GM19372 (cell line): ENCODE data around the gene EXOC2.
A peak's percentile ranks its signal among the peaks of the same experiment; 100 is the strongest.

Experiments
- ATAC-seq: cut with Tn5 transposase; IDR thresholded peaks from one replicate; pipeline ENCODE4 v1.9.1; 2021; ENCODE audit warnings: mild to moderate bottlenecking, low read depth, moderate library complexity; ENCODE audit not compliant: unreplicated experiment

Gene EXOC2, protein sequence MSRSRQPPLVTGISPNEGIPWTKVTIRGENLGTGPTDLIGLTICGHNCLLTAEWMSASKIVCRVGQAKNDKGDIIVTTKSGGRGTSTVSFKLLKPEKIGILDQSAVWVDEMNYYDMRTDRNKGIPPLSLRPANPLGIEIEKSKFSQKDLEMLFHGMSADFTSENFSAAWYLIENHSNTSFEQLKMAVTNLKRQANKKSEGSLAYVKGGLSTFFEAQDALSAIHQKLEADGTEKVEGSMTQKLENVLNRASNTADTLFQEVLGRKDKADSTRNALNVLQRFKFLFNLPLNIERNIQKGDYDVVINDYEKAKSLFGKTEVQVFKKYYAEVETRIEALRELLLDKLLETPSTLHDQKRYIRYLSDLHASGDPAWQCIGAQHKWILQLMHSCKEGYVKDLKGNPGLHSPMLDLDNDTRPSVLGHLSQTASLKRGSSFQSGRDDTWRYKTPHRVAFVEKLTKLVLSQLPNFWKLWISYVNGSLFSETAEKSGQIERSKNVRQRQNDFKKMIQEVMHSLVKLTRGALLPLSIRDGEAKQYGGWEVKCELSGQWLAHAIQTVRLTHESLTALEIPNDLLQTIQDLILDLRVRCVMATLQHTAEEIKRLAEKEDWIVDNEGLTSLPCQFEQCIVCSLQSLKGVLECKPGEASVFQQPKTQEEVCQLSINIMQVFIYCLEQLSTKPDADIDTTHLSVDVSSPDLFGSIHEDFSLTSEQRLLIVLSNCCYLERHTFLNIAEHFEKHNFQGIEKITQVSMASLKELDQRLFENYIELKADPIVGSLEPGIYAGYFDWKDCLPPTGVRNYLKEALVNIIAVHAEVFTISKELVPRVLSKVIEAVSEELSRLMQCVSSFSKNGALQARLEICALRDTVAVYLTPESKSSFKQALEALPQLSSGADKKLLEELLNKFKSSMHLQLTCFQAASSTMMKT

DNA sequence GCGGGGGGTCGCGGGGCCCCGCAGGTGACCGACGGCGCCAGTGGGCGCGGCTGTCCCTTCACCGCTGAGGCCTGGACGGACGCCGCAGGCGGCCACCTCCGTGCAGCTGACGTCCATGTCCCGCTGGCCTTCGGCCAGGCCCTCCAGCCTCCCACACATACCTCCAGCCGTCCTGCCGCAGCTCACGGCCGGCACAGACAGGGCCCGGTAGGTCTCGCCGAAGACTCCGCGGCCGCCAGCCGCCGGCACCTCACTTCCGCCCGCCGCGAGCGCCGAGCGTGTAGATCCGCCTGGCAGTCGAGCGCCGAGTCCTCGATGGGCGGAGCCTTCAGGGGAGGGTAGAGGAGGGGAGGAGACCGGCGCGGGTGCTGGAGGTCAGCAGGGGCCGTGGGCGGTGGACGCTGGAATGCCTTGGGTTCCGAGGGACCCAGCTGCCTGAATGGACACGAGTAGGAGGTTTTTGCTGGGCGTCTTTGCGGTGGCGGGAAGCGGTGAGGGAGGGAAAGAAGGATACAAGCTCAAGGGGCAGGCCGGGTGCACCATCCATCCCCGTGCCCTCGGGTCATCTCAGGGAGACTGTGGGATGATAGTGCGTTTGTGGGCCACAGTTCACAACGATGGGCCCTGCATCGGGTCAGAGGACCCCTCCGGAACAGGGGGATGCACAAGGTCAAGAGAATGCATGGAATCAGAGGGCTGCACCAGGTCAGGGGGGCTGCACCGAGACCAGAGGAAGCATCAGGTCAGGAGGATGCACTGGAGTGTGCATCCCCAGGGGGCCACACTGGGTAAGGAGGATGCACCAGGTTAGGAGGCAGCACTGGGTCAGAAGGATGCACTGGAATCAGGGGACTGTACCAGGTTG lies at the start of gene EXOC2:
TSS of gene EXOC2 (minus strand) at position 282 of the 865 bp plus-strand sequence. CDS start 55,321 bp downstream, outside the sequence.
- peak; percentile 85 for ATAC-seq

DNA sequence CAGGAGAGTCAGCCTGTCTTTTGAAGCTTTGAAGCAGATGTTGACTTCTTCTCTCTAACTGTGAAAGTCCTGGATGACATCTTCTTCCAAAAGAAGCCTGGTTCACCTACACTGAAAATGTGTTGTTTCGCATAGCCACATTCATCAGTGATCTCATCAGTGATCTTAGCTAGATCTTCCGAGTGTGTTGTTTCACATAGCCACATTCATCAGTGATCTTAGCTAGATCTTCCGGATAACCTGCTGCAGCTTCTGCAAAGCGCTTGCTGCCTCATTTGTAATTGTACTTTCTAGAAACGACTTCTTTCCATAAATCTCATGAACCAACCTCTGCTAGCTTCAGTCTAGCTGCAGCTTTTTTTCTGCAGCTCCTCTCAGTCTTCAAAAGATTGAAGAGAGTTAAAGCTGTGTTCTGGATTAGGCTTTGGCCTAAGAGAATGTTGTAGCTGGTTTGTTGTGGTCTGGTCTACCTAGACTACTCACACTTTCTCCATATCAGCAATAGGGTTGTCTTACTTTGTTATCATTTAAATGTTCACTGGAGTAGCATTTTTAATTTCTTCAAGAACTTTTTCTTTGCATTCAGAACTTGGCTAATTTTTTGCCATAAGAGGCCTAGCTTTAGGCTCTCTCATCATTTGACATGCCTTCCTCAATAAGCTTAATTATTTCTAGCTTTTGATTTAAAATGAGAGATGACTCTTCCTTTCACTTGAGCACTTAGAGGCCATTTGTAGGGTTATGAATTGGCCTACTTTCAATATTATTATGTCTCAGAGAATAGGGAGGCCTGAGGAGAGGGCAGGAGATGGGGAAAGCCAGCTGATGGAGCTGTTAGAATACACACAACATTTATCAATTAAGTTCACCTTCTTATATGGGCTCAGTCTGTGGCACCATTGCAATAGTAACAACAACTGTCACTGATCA lies 48.7 kb upstream of the EXOC2 start:
- no peak for ATAC-seq

DNA sequence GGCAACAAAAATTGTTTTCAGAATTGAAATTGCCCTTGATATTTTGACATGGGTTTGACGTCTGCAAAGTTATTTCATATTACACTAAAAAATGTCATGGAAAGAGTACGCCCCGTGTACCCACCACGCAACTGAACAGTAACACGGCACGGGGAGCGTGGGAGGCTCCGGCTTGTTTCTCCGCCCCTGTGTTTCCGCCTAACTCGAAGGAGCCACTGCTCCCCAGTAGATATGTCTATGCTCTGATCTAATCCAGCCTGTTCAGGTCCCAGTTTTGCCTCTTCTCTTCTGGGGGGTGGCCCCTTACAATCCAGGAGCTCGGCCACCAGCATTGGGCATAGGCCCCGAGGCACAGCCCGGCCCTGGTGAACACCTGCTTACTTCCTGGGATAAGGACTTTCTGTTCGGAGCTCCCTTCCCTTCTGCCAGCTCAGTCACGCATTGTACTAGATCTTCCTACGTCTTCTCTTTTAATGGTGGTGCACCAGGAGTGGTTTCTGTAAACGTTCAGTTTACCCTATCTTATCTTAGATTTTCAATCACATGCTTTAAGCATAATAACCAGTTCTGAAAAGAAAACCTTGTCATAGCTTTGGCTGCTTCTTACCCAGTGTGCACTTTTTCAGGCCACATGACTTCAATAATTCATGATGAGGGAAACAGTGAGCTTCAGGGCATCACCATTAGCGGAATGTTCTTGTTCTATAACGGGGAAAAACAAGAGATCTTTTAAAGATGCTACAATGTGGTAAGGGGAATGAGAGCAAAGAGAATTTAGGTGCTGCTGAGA lies 43.9 kb upstream of the EXOC2 start:
- ATAC-seq, result no peak

DNA sequence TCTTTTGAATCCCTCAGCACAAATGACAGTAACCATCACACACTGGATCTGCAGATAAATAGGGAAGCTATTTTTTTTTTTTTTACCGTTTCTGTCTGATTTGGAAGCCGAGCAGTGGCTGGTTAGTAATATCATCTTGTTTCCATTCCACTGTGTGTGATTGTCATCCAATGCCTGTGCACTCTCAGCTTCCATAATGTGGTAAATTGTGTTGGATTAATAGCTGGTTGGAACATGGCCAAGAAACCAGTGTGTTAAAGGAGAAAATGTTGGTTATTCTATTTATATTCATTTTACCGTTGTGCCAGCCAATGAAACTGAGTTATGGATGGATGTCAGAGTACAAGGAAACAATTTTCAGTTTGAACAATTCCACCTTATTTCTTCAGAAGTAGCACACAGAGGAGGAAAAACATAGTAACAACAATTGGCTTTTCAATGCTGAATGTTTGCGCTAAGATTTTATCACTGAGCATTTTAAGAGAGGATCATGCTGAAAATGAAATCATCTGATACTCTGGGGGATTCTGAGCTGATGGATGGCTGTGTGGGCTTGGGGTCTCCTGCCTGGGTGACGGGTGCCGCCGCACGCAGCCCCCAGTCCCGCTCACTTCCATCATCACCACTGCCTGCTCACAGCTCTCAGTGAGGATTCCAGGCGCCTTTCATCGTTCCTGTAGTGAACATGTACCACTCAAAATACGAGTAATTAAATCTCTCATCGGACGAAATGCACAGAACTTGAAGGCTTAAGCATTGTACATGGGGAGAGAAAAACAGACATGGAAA lies 40.7 kb upstream of the EXOC2 start:
- ATAC-seq, result no peak

DNA sequence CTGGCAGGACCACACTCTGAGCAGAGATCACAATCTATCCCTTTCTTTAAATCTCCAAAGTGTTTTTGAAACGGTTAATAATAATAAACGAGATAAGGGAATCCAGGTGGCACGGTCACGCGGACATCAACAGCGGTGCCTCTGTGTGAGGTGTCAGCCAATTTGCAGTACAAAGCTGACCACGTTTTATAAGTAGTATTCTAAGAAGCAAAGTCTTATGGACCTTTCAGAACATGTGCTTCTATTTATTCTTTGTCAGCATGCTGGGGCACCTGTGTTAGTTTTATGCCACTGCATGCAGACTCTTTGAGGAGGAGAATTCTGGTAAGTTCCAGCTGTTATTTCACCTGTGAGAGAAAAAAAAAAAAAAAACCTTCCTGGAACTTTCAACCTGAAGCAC lies 39.0 kb upstream of the EXOC2 start:
- no peak for ATAC-seq

DNA sequence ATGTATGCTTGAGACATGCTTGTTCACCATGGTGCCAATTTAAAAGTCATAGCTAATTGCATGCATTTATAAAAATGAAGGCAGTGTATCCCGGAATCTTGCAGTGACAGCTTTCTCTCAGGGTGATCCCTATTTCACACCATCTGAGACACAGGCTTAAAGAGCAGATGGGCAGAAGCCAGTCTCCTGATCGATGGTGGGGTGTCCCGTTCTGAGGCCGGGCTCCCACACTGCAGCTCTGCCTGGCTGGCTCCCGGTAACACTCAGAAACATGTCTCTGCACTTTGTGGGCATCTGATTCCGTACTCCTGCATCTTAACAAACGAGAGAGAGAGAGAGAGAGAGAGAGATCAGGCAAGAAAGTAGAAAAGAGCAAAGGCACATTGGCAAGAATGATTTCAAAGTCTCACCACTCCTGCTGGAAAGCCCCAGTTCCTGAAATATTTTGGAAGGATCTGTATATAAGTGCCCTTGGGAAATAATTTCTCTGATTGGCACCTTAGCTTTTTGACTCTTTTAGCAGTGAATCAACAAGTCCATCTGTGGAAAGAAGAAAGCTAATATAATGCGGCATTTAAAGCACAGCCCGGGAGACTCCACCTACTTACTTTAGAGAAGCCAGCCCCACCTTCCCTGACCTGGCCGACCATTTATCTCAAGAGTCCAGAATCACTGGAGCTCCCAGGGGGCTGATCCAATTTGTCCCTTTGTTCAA lies 36.8 kb upstream of the EXOC2 start:
- no peak for ATAC-seq

DNA sequence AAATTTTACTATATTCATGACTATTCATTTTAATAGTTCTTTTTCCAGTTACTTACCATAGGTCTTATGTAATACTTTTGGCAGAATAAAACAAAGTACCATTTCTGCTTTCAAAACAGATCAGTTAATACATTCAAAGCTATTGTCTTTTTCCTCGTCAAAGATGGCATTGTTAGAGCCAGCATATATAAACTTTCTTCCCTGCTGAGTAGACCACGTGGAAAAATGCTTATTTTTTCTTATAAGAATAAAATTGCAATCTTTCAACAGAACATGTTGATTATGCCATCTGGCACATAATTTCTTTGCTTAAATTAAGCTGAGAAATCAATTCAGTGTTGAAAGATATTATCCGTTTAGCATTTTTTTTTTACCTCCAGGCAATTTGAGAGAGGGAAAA lies 34.9 kb upstream of the EXOC2 start:
- ATAC-seq, result no peak

DNA sequence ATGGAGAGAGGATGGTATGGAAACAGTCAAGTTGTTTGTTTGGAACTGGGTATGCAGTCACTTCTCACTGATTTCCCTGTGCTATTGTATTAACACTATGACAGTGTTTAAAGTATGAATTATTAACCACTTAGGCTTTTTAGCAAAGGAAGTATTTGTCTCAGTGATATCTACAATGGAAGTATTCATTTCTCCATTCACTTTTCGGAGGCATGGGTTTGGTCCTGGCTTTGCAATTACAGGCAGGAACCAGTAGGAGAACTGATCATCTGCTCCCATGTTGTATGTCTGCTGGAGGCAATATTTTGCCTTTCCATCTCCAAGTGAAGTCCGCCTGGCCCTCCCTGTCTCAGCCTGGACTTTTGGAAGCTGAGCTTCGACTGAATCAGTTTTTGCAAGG lies 30.6 kb upstream of the EXOC2 start:
- ATAC-seq, result no peak

DNA sequence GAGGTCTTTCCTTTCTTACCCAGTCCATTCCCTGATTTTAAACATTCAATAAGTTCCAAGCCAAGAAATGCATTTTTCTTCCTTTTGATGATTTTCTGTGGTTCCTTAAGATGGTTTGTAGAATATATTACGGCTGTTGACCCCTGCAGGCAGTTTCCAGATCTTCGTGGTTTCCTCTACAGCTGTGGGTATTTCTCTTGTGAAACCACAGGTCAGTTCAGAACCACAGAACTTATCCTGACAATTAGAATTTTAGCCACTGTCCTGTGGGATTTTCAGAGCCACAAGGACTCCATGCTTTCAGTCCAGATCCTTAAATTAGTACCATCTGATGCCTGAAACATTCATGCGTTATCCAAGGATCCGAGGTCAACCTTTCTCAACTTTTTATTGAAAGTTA lies 29.7 kb upstream of the EXOC2 start:
- ATAC-seq, result no peak

DNA sequence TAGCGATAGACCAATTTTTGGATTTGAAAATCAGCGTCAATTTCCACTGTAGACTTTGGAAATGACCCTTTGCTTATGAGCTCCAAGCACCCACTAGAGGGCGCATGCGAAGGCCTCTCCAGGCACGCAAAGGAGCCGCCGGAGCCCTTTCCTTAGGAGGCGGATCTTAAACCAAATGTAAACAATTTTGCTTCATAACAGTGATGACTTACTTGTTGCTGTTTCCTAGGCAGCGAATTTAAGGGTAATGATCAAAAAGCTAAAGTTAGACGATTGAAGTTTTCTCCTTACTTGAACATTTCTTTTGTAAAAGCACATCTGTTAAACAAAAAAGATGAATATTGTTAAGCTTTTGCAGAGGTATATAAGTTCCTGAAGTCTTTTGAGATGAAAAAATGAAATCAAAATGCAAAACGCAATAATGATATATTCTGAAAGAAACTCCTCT lies 29.2 kb upstream of the EXOC2 start:
- no peak for ATAC-seq

DNA sequence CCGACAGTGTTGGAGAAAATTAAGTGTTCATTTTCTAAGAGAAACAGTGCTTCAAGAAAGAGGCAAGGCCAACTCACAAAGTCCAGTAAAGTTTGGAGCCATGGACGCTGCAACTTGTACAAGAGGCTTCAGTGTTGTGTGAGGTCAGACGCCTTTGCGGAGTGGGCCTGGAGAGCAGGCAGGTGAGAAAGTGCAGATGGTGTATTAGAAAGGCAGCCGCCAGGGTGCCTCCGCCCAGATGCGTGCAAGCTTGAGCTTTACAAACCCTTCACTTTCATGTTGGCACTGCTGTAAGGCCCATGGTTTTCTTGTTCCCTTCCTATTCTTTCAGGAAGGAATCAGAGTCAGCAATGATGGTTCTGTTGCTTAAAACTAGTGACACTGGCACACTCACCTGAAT lies 25.4 kb upstream of the EXOC2 start:
- no peak for ATAC-seq

DNA sequence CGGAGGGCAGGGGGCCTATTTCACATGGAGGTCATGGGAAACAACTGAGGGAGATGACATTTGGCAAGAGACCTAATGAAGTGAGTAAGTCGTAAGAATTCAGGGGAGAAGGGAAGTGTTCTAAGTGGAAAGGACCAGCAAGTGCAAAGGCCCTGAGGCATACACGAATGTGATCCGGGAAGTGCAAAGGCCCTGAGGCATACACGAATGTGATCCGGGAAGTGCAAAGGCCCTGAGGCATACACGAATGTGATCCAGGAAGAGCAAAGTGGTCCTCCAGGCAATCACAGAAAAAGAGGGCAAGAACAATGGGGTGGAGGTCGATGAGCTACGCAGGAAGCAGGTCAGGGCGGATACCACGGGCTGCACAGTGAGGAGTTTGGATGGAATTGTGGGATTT lies 24.2 kb upstream of the EXOC2 start:
- no peak for ATAC-seq

DNA sequence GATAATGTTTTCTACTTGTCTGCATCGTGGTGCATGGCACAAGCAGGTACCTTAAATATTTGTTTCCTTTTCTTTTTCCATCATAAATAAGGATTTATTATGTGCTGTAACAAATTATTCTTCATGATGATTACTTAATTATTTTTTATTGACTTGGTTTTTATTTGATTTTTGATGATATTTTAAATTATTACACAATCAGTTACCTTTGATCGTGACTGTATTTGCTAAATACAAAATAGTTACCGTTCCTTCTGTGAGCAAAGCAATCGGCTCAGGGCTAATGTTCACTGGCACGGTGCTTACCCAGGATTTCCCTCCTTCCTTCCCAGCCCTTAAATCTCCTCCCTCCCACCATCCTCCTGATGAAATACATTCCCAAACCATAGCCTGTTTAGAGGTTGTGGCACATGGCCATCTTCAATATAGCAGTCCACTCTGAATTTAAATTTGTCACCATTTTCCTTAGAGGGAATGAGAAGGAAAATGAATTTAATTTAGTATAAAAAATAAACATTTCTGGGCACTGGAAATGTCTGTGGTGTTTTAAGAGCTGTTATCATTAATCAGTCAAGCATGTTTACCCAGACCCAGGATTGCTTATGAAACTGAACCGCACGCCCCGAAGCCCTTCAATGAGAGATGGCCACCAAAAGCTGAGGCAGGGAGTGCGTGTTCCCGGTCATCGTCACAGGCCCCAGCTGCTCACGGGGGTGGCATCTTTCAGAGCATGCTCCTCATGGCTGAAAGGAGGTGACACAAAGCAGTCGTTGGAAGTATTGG lies 23.0 kb upstream of the EXOC2 start:
- no peak for ATAC-seq

DNA sequence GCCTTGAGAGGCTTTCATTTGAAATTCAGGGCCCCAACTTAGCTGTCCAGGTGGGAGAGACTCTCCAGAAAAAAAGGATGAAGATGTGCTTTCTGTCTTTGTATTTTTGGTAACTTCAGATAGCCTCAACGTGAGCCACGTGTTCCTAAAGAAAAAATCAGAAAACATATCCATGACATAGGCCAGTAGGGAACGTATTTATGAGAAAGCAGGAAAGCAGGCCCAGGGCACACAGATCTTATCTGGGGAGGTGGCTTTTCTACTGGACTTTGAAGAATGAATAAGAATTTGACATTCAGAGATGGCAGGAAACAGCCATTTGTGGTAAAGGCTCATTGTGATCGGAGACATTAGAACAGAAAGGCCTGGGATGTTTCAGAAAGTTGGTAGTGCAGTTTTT lies 21.2 kb upstream of the EXOC2 start:
- ATAC-seq, result no peak

DNA sequence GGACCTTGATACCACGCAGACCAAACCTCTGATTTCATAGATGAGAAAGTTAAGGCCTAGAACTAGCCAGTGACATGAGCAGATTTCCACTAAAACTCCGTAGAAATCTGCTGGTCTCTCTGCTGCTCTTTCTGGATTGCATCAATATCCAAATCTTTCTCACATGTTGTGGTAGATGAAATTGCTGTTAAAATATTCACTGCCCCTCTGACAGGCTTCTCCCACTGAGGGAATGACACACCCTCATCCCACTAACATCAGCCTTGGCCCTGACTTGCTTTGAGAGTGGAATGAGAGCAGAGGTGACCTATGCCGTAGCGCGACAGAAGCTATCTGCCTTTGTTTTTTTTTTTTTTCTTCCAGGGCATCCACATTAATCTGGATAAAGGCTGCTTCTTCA lies 20.4 kb upstream of the EXOC2 start:
- ATAC-seq, result no peak

DNA sequence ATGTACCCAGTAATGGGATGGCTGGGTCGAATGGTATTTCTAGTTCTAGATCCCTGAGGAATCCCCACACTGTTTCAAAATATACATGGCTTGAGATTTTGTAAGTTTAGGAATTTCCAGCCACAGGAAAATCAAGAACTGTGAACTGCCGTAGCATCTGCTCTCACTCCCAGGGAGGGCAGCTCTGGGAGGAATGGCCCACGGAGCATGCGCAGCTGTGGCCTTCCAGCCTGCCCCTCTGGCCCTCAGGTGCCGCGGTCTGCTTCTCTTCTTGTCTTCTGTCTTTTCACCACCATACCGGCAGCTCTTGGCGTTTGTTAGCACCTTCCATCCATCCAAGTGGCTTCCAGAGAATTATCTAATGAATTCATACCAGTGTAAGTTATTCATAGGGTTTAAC lies 19.9 kb upstream of the EXOC2 start:
- no peak for ATAC-seq

DNA sequence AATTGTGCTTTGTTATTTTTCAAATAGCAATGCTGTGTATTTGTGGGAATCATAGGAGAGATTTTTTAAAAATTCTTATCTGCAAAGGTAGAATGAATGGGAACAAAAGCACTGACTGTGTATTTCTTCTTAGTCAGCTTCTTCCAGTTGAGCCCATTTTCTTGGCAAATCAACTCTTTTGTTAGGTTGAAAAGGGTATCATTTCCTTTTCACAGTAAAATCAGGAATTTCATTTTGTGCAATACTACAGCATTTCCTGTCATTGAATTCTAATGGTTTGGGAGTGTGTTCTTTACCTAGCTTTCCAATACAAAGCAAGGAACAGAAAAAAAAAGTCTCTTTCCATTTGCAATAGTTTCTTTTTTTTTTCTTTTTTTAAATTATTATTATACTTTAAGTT lies 19.0 kb upstream of the EXOC2 start:
- no peak for ATAC-seq
